Cardiac atrium fibroblast (primary cell): Measurements from ENCODE around the gene ZNF354B. TPM values are rescaled to one million over a fixed set of nuclear protein-coding genes. Genes with fewer than 3 reads are reported as not detected.

Source experiments
- total RNA-seq: library from RNA; depleted of rRNA; stranded (reverse); fragments of >200 nt; gene quantifications from 2 replicates; pipeline ENCODE4 v1.2.3, GENCODE V29; 2015

Gene ZNF354B
- total RNA-seq = 3.4 and 4.0 TPM in 2 replicates

DNA sequence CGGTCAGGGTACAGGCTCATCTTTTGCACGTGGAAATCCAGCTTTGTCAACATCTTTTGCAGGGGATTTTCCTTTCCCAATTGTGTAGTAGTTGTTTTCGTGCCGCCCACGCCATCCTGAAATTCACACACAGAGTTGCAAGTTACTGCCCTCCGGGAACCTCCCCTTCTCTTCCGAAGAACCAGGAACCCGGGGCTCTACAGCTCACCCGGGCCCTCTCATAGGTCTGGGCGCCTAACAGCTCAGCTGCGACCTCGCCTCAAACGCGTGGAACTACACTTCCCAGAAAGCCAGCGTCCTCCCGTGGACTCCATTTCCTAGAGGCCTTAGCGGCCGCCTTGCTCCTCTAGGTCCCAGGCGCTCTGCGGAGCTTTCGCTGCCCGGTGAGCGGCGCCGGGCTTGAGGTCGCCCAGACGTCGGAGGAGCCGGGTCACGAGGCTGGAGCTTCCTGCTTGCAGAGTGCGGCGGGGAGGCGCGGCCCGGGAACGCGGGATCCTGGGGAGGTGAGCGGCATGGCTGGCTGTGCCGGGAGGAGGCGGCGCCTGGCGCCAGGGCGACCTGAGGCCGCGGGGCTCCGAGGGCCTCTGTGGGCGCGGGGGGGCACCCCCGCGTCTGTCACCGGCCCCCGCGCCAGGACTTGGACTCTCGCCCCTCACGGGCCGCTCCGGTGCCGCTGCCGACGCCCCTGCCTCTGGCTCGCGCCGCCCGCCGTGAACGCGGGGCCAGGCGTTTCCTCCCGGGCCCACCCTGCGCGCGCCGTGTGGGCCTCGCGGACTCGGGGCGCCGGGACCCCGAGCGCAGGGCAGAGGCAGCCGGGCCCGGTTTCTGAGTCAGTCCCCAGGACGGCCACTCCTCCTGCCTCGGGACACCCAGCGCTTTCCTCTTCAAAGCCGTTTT lies at the start of gene ZNF354B:
Gene ZNF354B, plus strand, starts transcription at position 329 of the 897 bp plus-strand sequence. CDS start 1,095 bp downstream, outside the sequence.

DNA sequence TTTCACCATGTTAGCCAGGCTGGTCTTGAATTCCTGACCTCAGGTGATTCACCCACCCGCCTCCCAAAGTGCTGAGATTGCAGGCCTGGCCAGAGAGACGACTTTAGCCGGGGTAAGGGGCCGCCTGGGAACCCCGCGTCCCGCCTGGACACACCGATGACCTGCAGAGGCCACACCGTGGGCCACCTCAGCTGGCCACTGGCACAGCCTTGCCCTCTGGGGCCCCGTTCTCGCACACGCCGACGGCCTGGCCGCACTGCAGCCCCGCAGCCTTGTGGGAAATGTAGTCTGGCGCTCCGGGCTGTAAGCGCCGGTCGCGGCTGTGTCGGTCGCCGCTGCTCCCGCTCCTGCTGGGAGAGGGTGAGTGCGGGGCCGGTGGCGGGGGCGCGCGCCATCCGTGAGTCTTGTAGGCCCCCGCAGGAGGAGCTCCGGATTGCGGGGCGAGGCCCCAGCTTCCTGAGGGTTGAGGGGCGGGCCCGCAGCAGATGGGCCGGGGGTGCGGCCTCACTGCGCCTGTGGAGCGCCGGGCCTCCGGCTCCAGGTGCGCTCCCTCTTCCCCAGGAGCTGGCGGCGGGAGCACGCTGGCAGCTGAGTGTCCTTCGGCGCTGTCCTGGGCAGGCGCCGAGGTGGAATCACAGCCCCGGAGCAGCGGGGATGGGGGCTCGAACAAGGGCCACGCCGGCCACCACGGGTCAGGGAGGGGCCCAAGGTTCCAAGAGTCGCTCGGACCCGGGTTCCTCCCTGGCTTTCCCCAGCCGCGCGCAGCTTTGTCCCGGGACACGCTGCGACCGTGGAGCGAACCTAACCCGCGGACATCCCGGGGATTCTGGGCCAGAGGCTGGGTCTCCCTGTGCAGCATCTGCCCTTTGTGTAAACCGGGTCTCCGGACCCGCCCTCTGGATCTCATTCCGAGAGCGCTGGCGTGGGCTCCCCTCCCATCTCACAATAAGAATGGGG lies 36.1 kb downstream of the ZNF354B start, which contains the start of gene ZFP2:
Gene ZFP2, plus strand, starts transcription at position 299 of the 957 bp plus-strand sequence. CDS start 35,401 bp downstream, outside the sequence.

Other genes starting within 250 kb of the ZNF354B start
- 11.8 and 15.3 TPM in 2 replicates for gene CLK4, start 232.9 kb upstream of the ZNF354B start, total RNA-seq
- 8.8 and 12.5 TPM in 2 replicates for gene ZNF354A, start 129.3 kb upstream of the ZNF354B start, total RNA-seq
- under 0.01 and 0.18 TPM in 2 replicates for gene ZFP2, start 36.0 kb downstream of the ZNF354B start, total RNA-seq
- 1.1 and 1.9 TPM in 2 replicates for gene ZNF454, start 81.2 kb downstream of the ZNF354B start, total RNA-seq
- not detected in 2 replicates for gene GRM6, start 135.4 kb downstream of the ZNF354B start, total RNA-seq
- gene ZNF879, start 163.9 kb downstream of the ZNF354B start, total RNA-seq = 3.2 and 5.8 TPM in 2 replicates
- 3.4 and 3.8 TPM in 2 replicates for gene ZNF354C, start 200.4 kb downstream of the ZNF354B start, total RNA-seq